Psoas muscle (tissue), 8 donors: Measurements from ENCODE around the gene APOA4. TPM values are rescaled to one million over a fixed set of nuclear protein-coding genes. Genes with fewer than 3 reads are reported as not detected.

Source experiments
- ATAC-seq, 4 donors: fragments of 200-7000 bp; cut with Tn5 transposase; one replicate each; pipeline ENCODE4 v1.9.1; 2020; ENCODE audit warnings: moderate library complexity in 3 of 4, mild to moderate bottlenecking in 2 of 4
- DNase-seq, 2 donors: peaks; one replicate each; pipeline ENCODE4 v3.0.0-alpha.2; 2020
- H3K27ac ChIP-seq: fragments of 200-600 bp; one replicate; pipeline ENCODE4 v1.8.0; 2022
- H3K27me3 ChIP-seq, 3 donors: fragments of 200-600 bp in 1 of 3; one replicate each; pipeline versions ENCODE4 v1.6.1 to v1.8.0; 2013 to 2022; ENCODE audit warnings: low read length in 2 of 3, mild to moderate bottlenecking in 2 of 3, moderate library complexity in 1 of 3; ENCODE audit not compliant: insufficient read depth in 3 of 3
- H3K36me3 ChIP-seq, 2 donors: fragments of 200-600 bp in 1 of 2; one replicate each; pipeline versions ENCODE4 v1.6.1 to v1.8.0; 2013 to 2022; ENCODE audit warnings: low read depth in 1 of 2, mild to moderate bottlenecking in 1 of 2, moderate library complexity in 1 of 2; ENCODE audit not compliant: insufficient read depth in 1 of 2
- H3K4me1 ChIP-seq: fragments of 200-600 bp; one replicate; pipeline ENCODE4 v1.8.0; 2022
- H3K4me3 ChIP-seq: fragments of 200-600 bp; one replicate; pipeline ENCODE4 v1.8.0; 2022; ENCODE audit warnings: mild to moderate bottlenecking
- H3K9me3 ChIP-seq: fragments of 200-600 bp; one replicate; pipeline ENCODE4 v1.8.0; 2022
- WGBS, 3 donors: extraction: QIAGEN DNeasy Blood & Tissue Kit; methylation state at CpG; one replicate each; pipeline versions ENCODE4 v1.1.6 to v1.1.7; 2013; 5-methylcytosine and 5-hydroxymethylcytosine counted together
- intact Hi-C, 2 donors: fragments of 100-400 bp; cut with DNase I; formaldehyde crosslinking; loops; one replicate each; pipeline versions ENCODE4 v1.11.0 to v1.14.2; 2022
- polyA plus RNA-seq, 3 donors: library from polyadenylated mRNA; stranded (reverse); fragments of 200-250 nt; gene quantifications; one replicate each; pipeline ENCODE4 v1.2.3, GENCODE V29; 2013
- total RNA-seq, 4 donors: library from RNA; stranded (reverse); fragmentation: NEBNext Ultra II Directional in 2 of 4; extraction: Animal tissue kit (Norgen Biotek cat#: 25700) in 2 of 4; gene quantifications; one replicate each; pipeline versions ENCODE4 v1.2.1 to v1.2.4, GENCODE V29; 2021 to 2023
- TF ChIP-seq, protein P1 (sequence below): fragments of 200-600 bp; IDR thresholded peaks from one replicate; pipeline ENCODE4 v1.8.0; 2022; ENCODE audit warnings: antibody characterized with exemption
- donor health status: healthy with polysubstance abuse.
- donor health status: DM: no; HTN: no; CAD: no; lungs with moderate emphysema.
- donor health status: Bipolar disorder and iron deficiency.
- donor health status: healthy.
- donor health status: DM: yes; HTN: yes; CAD: no.
- donor health status: DM: no; HTN: no; CAD: no.
- donor health status: DM: no; HTN: no; CAD: no.
- donor health status: DM: yes; HTN: yes; CAD: no.

APOA4 gene
- total and polyA plus RNA-seq, 7 donors, result 0.44 to 6.0 (median 0.50) TPM; not detected in 4

DNA sequence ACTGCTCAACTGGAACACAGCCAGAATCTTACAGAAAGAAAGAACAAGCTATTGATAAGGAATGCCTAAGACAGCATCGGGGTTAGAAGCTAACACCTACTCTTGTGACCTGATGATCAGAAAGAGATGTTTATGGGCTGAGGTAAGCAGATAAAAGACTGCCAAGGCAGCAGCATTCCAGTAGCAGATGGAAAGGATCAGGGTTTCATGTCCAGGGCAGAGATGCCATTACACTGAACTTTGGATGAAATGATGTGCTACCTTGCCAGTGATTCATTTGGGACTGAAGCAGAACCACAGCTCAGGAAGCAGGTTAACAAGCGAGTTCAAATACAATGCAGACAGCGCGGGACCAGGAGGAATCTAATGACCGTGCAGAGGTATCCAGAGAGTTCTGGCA lies 41.4 kb upstream of the APOA4 start:
- H3K27me3 ChIP-seq, result no peaks in the 10 kb centered on the region
- WGBS, 3 donors, result 32 to 51% (median 38%) methylated on average over 5 of the region's 5 CpGs
- DNase-seq (no peak), ATAC-seq (peak in 3 of 4 donors; percentile 24 to 70 (median 34))
- intact Hi-C loops, result no loop called here
- peaks cover 29% of the 10 kb centered on the region for H3K4me1 ChIP-seq
- no peak overlapping the region for H3K4me3 ChIP-seq
- H3K36me3 ChIP-seq, result peaks cover 6 to 91% of the 10 kb centered on the region in 2 donors
- no peaks in the 10 kb centered on the region for H3K9me3 ChIP-seq
- TF ChIP-seq, protein P1, sequence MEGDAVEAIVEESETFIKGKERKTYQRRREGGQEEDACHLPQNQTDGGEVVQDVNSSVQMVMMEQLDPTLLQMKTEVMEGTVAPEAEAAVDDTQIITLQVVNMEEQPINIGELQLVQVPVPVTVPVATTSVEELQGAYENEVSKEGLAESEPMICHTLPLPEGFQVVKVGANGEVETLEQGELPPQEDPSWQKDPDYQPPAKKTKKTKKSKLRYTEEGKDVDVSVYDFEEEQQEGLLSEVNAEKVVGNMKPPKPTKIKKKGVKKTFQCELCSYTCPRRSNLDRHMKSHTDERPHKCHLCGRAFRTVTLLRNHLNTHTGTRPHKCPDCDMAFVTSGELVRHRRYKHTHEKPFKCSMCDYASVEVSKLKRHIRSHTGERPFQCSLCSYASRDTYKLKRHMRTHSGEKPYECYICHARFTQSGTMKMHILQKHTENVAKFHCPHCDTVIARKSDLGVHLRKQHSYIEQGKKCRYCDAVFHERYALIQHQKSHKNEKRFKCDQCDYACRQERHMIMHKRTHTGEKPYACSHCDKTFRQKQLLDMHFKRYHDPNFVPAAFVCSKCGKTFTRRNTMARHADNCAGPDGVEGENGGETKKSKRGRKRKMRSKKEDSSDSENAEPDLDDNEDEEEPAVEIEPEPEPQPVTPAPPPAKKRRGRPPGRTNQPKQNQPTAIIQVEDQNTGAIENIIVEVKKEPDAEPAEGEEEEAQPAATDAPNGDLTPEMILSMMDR, result no peak
- no peak overlapping the region for H3K27ac ChIP-seq

DNA sequence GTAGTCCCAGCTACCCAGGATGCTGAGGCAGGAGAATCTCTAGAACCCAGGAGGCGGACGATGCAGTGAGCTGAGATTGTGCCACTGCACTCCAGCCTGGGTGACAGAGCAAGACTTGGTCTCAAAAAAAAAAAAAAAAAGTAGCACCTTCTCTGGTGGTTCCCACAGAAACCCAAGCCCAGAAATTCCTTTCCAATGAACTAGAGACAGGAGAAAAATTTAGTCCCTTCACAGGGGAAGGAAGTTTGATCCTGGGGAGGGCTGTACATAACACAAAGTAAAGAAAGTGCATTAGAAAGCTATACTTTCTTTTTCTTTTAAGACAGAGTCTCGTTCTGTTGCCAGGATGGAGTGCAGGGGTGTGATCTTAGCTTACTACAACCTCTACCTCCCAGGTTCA lies 39.8 kb upstream of the APOA4 start:
- H3K4me1 ChIP-seq, result peaks cover 18% of the 10 kb centered on the region
- TF ChIP-seq, protein P1, result no peak
- intact Hi-C loops, result no loop called here
- no peak overlapping the region for H3K27ac ChIP-seq
- WGBS, 3 donors, result 94 to 99% (median 95%) methylated on average over 3 of the region's 3 CpGs
- no peaks in the 10 kb centered on the region for H3K9me3 ChIP-seq
- H3K36me3 ChIP-seq, result peaks cover 6 to 91% of the 10 kb centered on the region in 2 donors
- no peak for ATAC-seq
- no peak overlapping the region for H3K4me3 ChIP-seq
- no peaks in the 10 kb centered on the region for H3K27me3 ChIP-seq
- DNase-seq, result no peak

DNA sequence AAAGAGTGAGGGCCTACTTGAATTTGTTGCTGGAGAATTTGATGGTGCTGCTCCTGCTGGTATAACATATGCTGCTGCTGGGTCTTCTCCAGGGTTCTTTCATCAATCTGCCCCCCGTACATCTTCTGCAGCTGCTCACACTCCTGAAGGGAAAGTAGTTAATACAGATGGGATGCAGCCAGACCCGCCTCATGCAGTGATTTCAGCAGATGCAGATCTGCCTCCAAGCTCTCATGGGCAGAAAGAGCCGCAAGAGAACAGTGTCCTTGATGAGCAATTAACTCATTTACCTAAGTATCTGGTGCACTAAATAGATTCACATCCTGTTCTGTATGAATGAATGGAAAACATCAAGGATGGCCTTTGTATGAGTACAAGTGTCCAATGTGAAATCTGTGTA lies 39.1 kb upstream of the APOA4 start:
- DNase-seq, result no peak
- H3K9me3 ChIP-seq, result no peaks in the 10 kb centered on the region
- no peaks in the 10 kb centered on the region for H3K27me3 ChIP-seq
- ATAC-seq, result no peak
- WGBS, 3 donors, result 77 to 90% (median 81%) methylated on average over 3 of the region's 3 CpGs
- no peak overlapping the region for H3K27ac ChIP-seq
- TF ChIP-seq, protein P1, result no peak
- peaks cover 6 to 91% of the 10 kb centered on the region in 2 donors for H3K36me3 ChIP-seq
- no peak overlapping the region for H3K4me3 ChIP-seq
- H3K4me1 ChIP-seq, result peaks cover 12% of the 10 kb centered on the region
- intact Hi-C loops, result no loop called here

DNA sequence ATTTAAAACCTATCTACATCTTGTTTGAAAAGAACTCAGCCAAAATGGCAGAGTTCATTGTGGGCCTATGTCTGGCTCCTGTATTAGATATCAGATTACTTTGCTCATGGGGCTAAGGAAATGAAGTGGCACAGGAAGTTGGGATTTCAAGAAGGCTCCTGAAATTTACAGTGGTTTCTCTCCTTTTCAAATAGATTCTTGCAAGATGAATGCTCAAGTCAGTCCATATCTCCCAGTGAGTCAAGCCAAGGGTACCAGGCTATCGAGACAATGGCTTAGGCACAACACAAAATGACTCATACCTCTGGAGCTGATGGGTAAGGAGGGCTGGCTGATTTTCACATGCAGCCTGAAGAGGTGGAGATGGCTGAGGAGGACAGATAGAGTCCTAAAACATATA lies 38.4 kb upstream of the APOA4 start:
- intact Hi-C loops, result no loop called here
- TF ChIP-seq, protein P1, result no peak
- H3K27me3 ChIP-seq, result no peaks in the 10 kb centered on the region
- no peak overlapping the region for H3K27ac ChIP-seq
- WGBS, 3 donors, result 78 to 100% (median 94%) methylated on average over 1 of the region's 1 CpG
- H3K4me1 ChIP-seq, result peaks cover 8% of the 10 kb centered on the region
- ATAC-seq, result no peak
- H3K9me3 ChIP-seq, result no peaks in the 10 kb centered on the region
- no peak overlapping the region for H3K4me3 ChIP-seq
- DNase-seq, result no peak
- peaks cover 6 to 91% of the 10 kb centered on the region in 2 donors for H3K36me3 ChIP-seq

DNA sequence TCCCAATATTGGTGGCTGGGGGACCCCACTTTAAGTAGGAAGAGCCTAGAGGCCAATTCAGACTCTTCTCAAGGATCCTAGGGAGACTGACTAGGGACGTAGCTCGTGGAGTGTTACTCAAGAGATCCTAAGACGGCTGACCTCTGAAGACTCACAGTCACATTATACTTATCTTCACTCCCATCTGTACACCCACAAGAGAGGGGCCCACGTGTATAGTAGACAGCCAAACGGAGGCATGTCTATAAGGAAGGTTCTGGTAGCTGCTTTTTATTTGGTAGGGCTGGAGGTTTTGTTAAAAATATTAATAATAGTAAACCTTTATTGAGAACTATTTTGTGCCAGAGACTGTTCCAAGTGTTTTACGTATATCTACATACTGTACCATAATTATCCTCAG lies 37.2 kb upstream of the APOA4 start:
- Histone ChIP-seq H3K27me3 (no peaks in the 10 kb centered on the region), H3K36me3 (peaks cover 5 to 83% of the 10 kb centered on the region in 2 donors), H3K4me1 (peaks cover 8% of the 10 kb centered on the region), H3K9me3 (no peaks in the 10 kb centered on the region), H3K27ac (no peak overlapping the region), H3K4me3 (no peak overlapping the region)
- TF ChIP-seq, protein P1, result no peak
- DNase-seq (no peak), ATAC-seq (no peak)
- WGBS, 3 donors, result 89 to 91% (median 90%) methylated on average over 6 of the region's 6 CpGs
- intact Hi-C loops, result no loop called here
